Caco-2 (cell line): ENCODE measurements around the gene PFKFB4. TPM values are rescaled to one million over a fixed set of nuclear protein-coding genes. Genes with fewer than 3 reads are reported as not detected.
A peak's percentile ranks its signal among the peaks of the same experiment; 100 is the strongest.

Experiments
- BruUV-seq: library from RNA; stranded (reverse); fragments of 400-500 nt; replicated peaks from 2 replicates; lab custom pipeline; 2021; lab: Mats Ljungman, UMichigan
- CTCF ChIA-PET: fragments of 300-600 bp; sonication (Branson Sonifier 250); formaldehyde crosslinking; loops from one replicate; lab custom pipeline; 2022; ENCODE audit warnings: antibody characterized with exemption; lab: Charles Lee
- POLR2A ChIA-PET: fragments of 300-600 bp; sonication (Branson Sonifier 250); formaldehyde crosslinking; loops from one replicate; lab custom pipeline; 2022; ENCODE audit warnings: antibody characterized with exemption; lab: Charles Lee
- DNase-seq, 2 experiments: peaks; one replicate each; pipeline versions ENCODE4 v3.0.0 to v3.0.0-alpha.2; 2020 to 2022
- H3K27me3 ChIP-seq: replicated peaks from 2 replicates; pipeline ENCODE4 v1.6.0; 2011; ENCODE audit warnings: low read length; ENCODE audit not compliant: control insufficient read depth, insufficient read depth
- H3K36me3 ChIP-seq: 2 replicates; pipeline ENCODE4 v1.5.1; 2011; ENCODE audit warnings: low read length; ENCODE audit not compliant: control insufficient read depth, insufficient read depth
- H3K4me1 ChIP-seq: fragments of 250-450 bp; sonication (Bioruptor Pico); 2 replicates; pipeline ENCODE4 v1.5.1; 2020; ENCODE audit warnings: mild to moderate bottlenecking
- H3K4me3 ChIP-seq: 2 replicates; pipeline ENCODE4 v1.5.1; 2011; ENCODE audit warnings: low read depth, mild to moderate bottlenecking, control low read depth, low read length
- H3K9me3 ChIP-seq: fragments of 250-450 bp; sonication (Bioruptor Pico); 2 replicates; pipeline ENCODE4 v1.5.1; 2020; ENCODE audit warnings: mild to moderate bottlenecking, moderate library complexity
- H3K27ac Mint-ChIP-seq: one replicate; pipeline ENCODE4 v1.8.0; 2022; ENCODE audit warnings: mixed read lengths; ENCODE audit not compliant: unreplicated experiment
- H3K27me3 Mint-ChIP-seq: one replicate; pipeline ENCODE4 v1.8.0; 2022; ENCODE audit warnings: mixed read lengths; ENCODE audit not compliant: insufficient read depth, unreplicated experiment
- H3K36me3 Mint-ChIP-seq: one replicate; pipeline ENCODE4 v1.8.0; 2022; ENCODE audit warnings: mild to moderate bottlenecking, mixed read lengths; ENCODE audit not compliant: insufficient read depth, unreplicated experiment
- H3K4me1 Mint-ChIP-seq: one replicate; pipeline ENCODE4 v1.8.0; 2022; ENCODE audit warnings: low read depth, mixed read lengths; ENCODE audit not compliant: unreplicated experiment
- H3K4me3 Mint-ChIP-seq: one replicate; pipeline ENCODE4 v1.8.0; 2022; ENCODE audit warnings: mild to moderate bottlenecking, moderate library complexity, mixed read lengths; ENCODE audit not compliant: unreplicated experiment
- H3K9me3 Mint-ChIP-seq: one replicate; pipeline ENCODE4 v1.8.0; 2022; ENCODE audit warnings: mixed read lengths; ENCODE audit not compliant: unreplicated experiment
- CTCF ChIP-seq, 2 experiments: fragments of 200-600 bp in 1 of 2; IDR thresholded peaks; 1 replicate in 1 of 2; 2 replicates in 1 of 2; pipeline versions ENCODE4 v1.5.1 to v1.8.0; 2011 to 2022; ENCODE audit warnings: antibody characterized with exemption in 1 of 2, control low read depth in 1 of 2, inconsistent platforms in 1 of 2, low read depth in 1 of 2, low read length in 1 of 2, mild to moderate bottlenecking in 1 of 2, moderate library complexity in 1 of 2; ENCODE audit not compliant: insufficient read depth in 1 of 2, severe bottlenecking in 1 of 2, unreplicated experiment in 1 of 2
- intact Hi-C: fragments of 100-400 bp; cut with micrococcal nuclease; formaldehyde crosslinking; loops from one replicate; pipeline ENCODE4 v1.10.0; 2022; ENCODE audit not compliant: unreplicated experiment
- total RNA-seq: library from RNA; stranded (reverse); gene quantifications from 2 replicates; pipeline ENCODE4 v1.2.3, GENCODE V29; 2022

The PFKFB4 gene
- total RNA-seq, 1 experiment from 2014 or later = 11.2 TPM

GRCh38 chr3:48473617-48473952 is 83.0 kb downstream of the PFKFB4 start:
- intact Hi-C loops = loop anchor here (1.0 kb wide), 2 partner anchors 8 to 34 kb away; no protein-coding TSS in a partner anchor
- H3K4me1 ChIP-seq = peaks cover 22% of the 10 kb centered on the region; the same call in 1 of the 2 replicates
- no peaks in the 10 kb centered on the region for H3K9me3 Mint-ChIP-seq
- H3K4me3 Mint-ChIP-seq = peak overlapping the region; percentile 88
- CTCF ChIA-PET = interaction anchor here (0.6 to 2.9 kb wide), 21 partner anchors 9 to 189 kb away, joined by 3 to 77 read pairs (median 7); partner anchors contain the start of genes ATRIP, CCDC51, CELSR3 and PFKFB4
- H3K36me3 Mint-ChIP-seq = peaks cover 34% of the 10 kb centered on the region
- POLR2A ChIA-PET = interaction anchor here (0.5 to 2.1 kb wide), 21 partner anchors 9 to 621 kb away, joined by 3 to 21 read pairs (median 3); partner anchors contain the start of genes ATRIP, CCDC51, IP6K2 and PFKFB4
- peaks cover 20% of the 10 kb centered on the region for H3K4me1 Mint-ChIP-seq
- H3K36me3 ChIP-seq = no peaks in the 10 kb centered on the region
- no peak for DNase-seq
- H3K27me3 ChIP-seq = no peaks in the 10 kb centered on the region
- no peak for TF ChIP-seq CTCF (IDR thresholded peaks at IDR 0.05; ENCODE audit: insufficient read depth in 1 of 2, low read depth in 1 of 2, low read length in 1 of 2, severe bottlenecking in 1 of 2, unreplicated experiment in 1 of 2)
- BruUV-seq = no TSS peak
- no peaks in the 10 kb centered on the region for H3K9me3 ChIP-seq
- no peaks in the 10 kb centered on the region for H3K27me3 Mint-ChIP-seq
- peak overlapping the region; percentile 97 for H3K27ac Mint-ChIP-seq
- no peak overlapping the region; the same call in 1 of the 2 replicates for H3K4me3 ChIP-seq

GRCh38 chr3:48472923-48473616 is 83.5 kb downstream of the PFKFB4 start:
- Mint-ChIP-seq H3K27ac (peak overlapping the region; percentile 97), H3K27me3 (no peaks in the 10 kb centered on the region), H3K4me3 (peak overlapping the region; percentile 88), H3K36me3 (peaks cover 39% of the 10 kb centered on the region), H3K9me3 (no peaks in the 10 kb centered on the region), H3K4me1 (peaks cover 20% of the 10 kb centered on the region)
- ChIA-PET POLR2A (interaction anchor here (0.5 to 2.1 kb wide), 22 partner anchors 8 to 895 kb away, joined by 3 to 21 read pairs (median 4); partner anchors contain the start of genes ATRIP, CCDC51, CSPG5 and IP6K2), CTCF (interaction anchor here (0.6 to 2.9 kb wide), 23 partner anchors 9 to 997 kb away, joined by 3 to 77 read pairs (median 7); partner anchors contain the start of genes ATRIP, CCDC51, CELSR3 and DAG1)
- Histone ChIP-seq H3K27me3 (no peaks in the 10 kb centered on the region), H3K36me3 (no peaks in the 10 kb centered on the region), H3K9me3 (no peaks in the 10 kb centered on the region), H3K4me3 (peak overlapping the region; percentile 39), H3K4me1 (peaks cover 22% of the 10 kb centered on the region; the same call in 1 of the 2 replicates)
- BruUV-seq = no TSS peak
- peak; percentile 98 to 99 for DNase-seq
- intact Hi-C loops = loop anchor here (1.0 kb wide), 3 partner anchors 8 to 75 kb away; no protein-coding TSS in a partner anchor
- peak; percentile 78 for TF ChIP-seq CTCF (IDR thresholded peaks at IDR 0.05; ENCODE audit: insufficient read depth in 1 of 2, low read depth in 1 of 2, low read length in 1 of 2, severe bottlenecking in 1 of 2, unreplicated experiment in 1 of 2)

GRCh38 chr3:48472673-48472922 is 84.0 kb downstream of the PFKFB4 start:
- peaks cover 22% of the 10 kb centered on the region; the same call in 1 of the 2 replicates for H3K4me1 ChIP-seq

More at GRCh38 chr3:48472673-48472922, 84.0 kb downstream of the PFKFB4 start:
- Mint-ChIP-seq H3K27ac (peak overlapping the region; percentile 97), H3K9me3 (no peaks in the 10 kb centered on the region), H3K27me3 (no peaks in the 10 kb centered on the region), H3K4me1 (peaks cover 17% of the 10 kb centered on the region), H3K4me3 (peak overlapping the region; percentile 88), H3K36me3 (peaks cover 39% of the 10 kb centered on the region)
- no peak for TF ChIP-seq CTCF (IDR thresholded peaks at IDR 0.05; ENCODE audit: insufficient read depth in 1 of 2, low read depth in 1 of 2, low read length in 1 of 2, severe bottlenecking in 1 of 2, unreplicated experiment in 1 of 2)
- no peaks in the 10 kb centered on the region for H3K27me3 ChIP-seq
- H3K4me3 ChIP-seq = peak overlapping the region; percentile 39
- TSS peak; percentile 76 for BruUV-seq
- DNase-seq = peak; percentile 65 to 77
- CTCF ChIA-PET = interaction anchor here (0.6 to 2.9 kb wide), 16 partner anchors 10 to 190 kb away, joined by 3 to 77 read pairs (median 9); partner anchors contain the start of genes ATRIP, CCDC51, CELSR3 and PFKFB4
- intact Hi-C loops = loop anchor here (1.0 kb wide), 1 partner anchor 76 kb away; no protein-coding TSS in a partner anchor
- H3K9me3 ChIP-seq = no peaks in the 10 kb centered on the region
- H3K36me3 ChIP-seq = no peaks in the 10 kb centered on the region
- POLR2A ChIA-PET = interaction anchor here (0.5 to 2.1 kb wide), 8 partner anchors 26 to 894 kb away, joined by 3 to 21 read pairs (median 8); partner anchors contain the start of genes ATRIP, CCDC51, CSPG5 and IP6K2
